Right lobe of liver (tissue), 4 donors: ENCODE measurements around the gene PDLIM7.

Experiments used
- POLR2A ChIP-seq: fragments of 450-650 bp; IDR thresholded peaks from one replicate; pipeline ENCODE4 v1.6.1; 2017; ENCODE audit warnings: antibody characterized with exemption, mild to moderate bottlenecking
- TF ChIP-seq, protein P1 (sequence below), 4 donors: fragments of 200-600 bp in 3 of 4; fragments of 450-650 bp in 1 of 4; IDR thresholded peaks; one replicate each; pipeline versions ENCODE4 v1.5.1 to v1.8.0; 2016 to 2022; ENCODE audit warnings: antibody characterized with exemption in 4 of 4, mild to moderate bottlenecking in 2 of 4
- donor health status: DM: no; HTN: no; CAD: no.
- donor health status: DM: no; HTN: no; CAD: no.
- donor health status: DM: no; HTN: yes; CAD: no.

DNA sequence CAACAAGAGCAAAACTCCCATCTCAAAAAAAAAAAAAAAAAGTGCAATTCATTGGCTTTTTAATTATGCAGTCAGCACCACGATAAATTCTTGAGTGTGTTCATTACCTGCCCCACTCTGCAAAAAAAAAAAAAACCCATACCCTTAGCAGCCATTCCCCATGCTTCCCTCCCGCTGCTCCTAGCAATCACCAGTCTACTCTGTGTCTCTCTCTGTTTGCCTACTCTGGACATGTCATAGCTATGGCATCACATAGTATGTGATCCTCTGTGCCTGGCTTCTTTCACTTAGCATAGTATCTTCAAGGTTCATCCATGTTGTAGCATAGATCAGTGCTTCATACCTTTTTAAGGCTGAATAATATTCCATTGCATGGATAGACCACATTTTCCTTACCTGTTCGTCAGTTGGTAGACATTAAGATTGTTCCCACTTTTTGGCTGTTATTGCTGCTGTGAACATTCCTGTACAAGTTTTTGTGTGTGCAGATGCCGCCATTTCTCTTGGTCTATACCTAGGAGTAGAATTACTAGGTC is 57.8 kb downstream of the PDLIM7 start:
- TF ChIP-seq, protein P1, sequence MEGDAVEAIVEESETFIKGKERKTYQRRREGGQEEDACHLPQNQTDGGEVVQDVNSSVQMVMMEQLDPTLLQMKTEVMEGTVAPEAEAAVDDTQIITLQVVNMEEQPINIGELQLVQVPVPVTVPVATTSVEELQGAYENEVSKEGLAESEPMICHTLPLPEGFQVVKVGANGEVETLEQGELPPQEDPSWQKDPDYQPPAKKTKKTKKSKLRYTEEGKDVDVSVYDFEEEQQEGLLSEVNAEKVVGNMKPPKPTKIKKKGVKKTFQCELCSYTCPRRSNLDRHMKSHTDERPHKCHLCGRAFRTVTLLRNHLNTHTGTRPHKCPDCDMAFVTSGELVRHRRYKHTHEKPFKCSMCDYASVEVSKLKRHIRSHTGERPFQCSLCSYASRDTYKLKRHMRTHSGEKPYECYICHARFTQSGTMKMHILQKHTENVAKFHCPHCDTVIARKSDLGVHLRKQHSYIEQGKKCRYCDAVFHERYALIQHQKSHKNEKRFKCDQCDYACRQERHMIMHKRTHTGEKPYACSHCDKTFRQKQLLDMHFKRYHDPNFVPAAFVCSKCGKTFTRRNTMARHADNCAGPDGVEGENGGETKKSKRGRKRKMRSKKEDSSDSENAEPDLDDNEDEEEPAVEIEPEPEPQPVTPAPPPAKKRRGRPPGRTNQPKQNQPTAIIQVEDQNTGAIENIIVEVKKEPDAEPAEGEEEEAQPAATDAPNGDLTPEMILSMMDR (IDR thresholded peaks at IDR 0.05), result no peak
- no peak for TF ChIP-seq POLR2A
